PC-9 (cell line): ENCODE results near the gene TMEM51.

Experiments
- EZH2 ChIP-seq: fragments of 200-600 bp; sonication (generic); IDR thresholded peaks from 2 replicates; pipeline ENCODE4 v1.8.0; 2017; ENCODE audit warnings: antibody characterized with exemption, low read depth
- TF ChIP-seq, protein P1 (sequence below): fragments of 200-600 bp; sonication (generic); conservative IDR thresholded peaks from 2 replicates; pipeline ENCODE4 v1.6.1; 2017; ENCODE audit warnings: mixed run types, antibody characterized with exemption, mild to moderate bottlenecking, moderate library complexity

DNA sequence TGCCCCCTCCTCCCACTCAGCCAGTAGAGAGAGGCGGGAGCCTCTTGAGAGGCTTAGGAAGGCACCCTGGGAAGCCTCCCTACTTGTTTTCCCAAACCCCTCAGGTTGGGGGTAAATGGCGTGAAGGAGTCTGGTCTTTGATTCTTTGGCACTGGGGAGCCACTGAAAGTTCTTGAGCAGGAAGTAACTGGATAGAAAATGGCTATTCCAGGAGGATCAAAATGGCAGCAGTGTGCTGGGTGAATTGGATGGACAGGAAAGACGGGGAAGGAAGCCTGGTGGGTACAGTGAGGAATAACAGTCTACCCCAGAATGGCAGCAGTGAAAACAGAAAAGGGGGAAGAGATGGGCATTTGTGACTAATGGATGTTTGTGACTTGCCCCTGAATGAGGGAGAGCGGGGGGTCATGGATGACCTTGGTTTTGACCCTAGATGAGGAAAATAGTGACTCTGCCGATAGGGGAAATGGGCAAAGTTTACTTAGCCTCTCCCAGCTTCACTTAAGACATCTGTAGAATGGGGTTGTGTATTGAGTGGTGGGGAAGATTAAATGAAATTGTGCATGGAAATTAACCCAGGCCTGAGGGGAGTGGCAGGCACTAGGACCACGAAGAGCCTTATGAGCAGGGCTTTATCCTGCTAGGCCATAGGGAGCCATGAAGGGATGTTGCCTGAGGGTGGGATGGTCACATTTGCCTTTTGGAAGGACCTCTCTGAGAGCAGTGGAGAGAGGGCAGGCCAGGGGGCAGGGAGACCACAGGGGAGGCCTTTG, 32.7 kb downstream of the TMEM51 start:
- TF ChIP-seq EZH2, result no peak
- TF ChIP-seq, protein P1, sequence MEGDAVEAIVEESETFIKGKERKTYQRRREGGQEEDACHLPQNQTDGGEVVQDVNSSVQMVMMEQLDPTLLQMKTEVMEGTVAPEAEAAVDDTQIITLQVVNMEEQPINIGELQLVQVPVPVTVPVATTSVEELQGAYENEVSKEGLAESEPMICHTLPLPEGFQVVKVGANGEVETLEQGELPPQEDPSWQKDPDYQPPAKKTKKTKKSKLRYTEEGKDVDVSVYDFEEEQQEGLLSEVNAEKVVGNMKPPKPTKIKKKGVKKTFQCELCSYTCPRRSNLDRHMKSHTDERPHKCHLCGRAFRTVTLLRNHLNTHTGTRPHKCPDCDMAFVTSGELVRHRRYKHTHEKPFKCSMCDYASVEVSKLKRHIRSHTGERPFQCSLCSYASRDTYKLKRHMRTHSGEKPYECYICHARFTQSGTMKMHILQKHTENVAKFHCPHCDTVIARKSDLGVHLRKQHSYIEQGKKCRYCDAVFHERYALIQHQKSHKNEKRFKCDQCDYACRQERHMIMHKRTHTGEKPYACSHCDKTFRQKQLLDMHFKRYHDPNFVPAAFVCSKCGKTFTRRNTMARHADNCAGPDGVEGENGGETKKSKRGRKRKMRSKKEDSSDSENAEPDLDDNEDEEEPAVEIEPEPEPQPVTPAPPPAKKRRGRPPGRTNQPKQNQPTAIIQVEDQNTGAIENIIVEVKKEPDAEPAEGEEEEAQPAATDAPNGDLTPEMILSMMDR, result no peak
